Type B pancreatic cell (in vitro differentiated cells): ENCODE results near the gene GATB. TPM values are rescaled to one million over a fixed set of nuclear protein-coding genes. Genes with fewer than 3 reads are reported as not detected.

ENCODE experiments used
- DNase-seq: peaks from one replicate; pipeline ENCODE4 v3.0.0; 2021; ENCODE audit warnings: mixed read lengths; ENCODE audit not compliant: unreplicated experiment; ENCODE audit errors: extremely low spot score
- H3K27ac Mint-ChIP-seq: 2 replicates; pipeline ENCODE4 v1.8.0; 2021; ENCODE audit warnings: mild to moderate bottlenecking, mixed read lengths
- H3K27me3 Mint-ChIP-seq: 2 replicates; pipeline ENCODE4 v1.8.0; 2021; ENCODE audit warnings: mixed read lengths
- H3K36me3 Mint-ChIP-seq: 2 replicates; pipeline ENCODE4 v1.8.0; 2021; ENCODE audit warnings: mixed read lengths
- H3K4me1 Mint-ChIP-seq: one replicate; pipeline ENCODE4 v1.8.0; 2021; ENCODE audit warnings: mixed read lengths; ENCODE audit not compliant: unreplicated experiment
- H3K4me3 Mint-ChIP-seq: 2 replicates; pipeline ENCODE4 v1.8.0; 2021; ENCODE audit warnings: mild to moderate bottlenecking, mixed read lengths
- H3K9me3 Mint-ChIP-seq: 2 replicates; pipeline ENCODE4 v1.8.0; 2021; ENCODE audit warnings: mixed read lengths
- total RNA-seq: library from RNA; stranded (reverse); gene quantifications from 2 replicates; pipeline ENCODE4 v1.2.1, GENCODE V29; 2021; ENCODE audit warnings: low replicate concordance
- TF ChIP-seq, protein P1 (sequence below): fragments of 200-600 bp; sonication (generic); conservative IDR thresholded peaks from 2 replicates; pipeline ENCODE4 v1.5.0; 2021; ENCODE audit warnings: antibody characterized with exemption, mild to moderate bottlenecking

GATB gene
- total RNA-seq, 1 donor from 2014 or later: 22.9 TPM

DNA sequence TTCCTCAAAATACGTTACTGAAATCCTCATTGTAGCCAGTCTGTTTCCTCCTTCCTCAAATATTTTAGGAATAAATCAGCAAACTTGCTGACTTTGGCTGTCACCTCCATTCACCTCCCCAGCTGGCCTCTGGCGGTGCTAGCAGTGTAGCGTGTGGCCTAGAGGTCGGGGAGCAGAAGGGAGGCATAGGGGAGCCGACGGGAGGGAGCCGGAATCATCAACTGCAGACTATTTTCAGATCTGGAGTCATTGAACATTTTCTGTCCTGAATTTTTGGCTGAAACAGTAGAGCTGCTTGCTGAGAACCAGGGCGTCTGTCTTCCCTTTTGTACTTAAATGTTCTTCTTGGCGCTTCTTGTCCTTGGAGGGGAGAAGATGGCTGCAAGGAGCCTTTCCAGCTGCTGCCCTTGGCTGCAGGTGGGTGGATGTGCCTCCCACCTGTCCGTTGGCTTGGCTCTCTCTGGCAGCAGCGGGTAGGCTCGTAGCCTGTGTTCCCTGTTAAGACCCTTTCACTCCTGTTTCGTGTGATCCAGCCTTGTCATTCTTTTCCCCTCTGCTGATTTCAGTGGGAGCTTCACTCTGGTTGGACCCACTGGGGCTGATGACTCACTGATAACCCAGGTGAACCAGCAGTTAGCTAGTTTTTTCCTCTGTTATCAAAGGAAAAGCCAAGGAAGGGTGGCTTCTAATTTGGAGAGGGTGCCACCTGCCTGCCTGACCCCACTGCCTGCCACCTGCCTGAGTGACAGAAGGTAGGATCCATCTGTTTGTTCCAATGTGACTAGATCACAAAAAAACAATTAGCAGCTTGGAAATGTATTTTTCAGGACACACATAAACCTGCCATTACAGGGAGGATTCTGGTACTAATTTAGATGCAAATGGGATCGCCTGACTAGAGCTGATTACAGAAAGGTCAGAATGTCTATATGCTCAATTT, 135.9 kb downstream of the GATB start:
- H3K27ac Mint-ChIP-seq: no peak overlapping the region
- H3K4me3 Mint-ChIP-seq: no peak overlapping the region
- H3K27me3 Mint-ChIP-seq: no peaks in the 10 kb centered on the region
- DNase-seq: no peak
- TF ChIP-seq, protein P1, sequence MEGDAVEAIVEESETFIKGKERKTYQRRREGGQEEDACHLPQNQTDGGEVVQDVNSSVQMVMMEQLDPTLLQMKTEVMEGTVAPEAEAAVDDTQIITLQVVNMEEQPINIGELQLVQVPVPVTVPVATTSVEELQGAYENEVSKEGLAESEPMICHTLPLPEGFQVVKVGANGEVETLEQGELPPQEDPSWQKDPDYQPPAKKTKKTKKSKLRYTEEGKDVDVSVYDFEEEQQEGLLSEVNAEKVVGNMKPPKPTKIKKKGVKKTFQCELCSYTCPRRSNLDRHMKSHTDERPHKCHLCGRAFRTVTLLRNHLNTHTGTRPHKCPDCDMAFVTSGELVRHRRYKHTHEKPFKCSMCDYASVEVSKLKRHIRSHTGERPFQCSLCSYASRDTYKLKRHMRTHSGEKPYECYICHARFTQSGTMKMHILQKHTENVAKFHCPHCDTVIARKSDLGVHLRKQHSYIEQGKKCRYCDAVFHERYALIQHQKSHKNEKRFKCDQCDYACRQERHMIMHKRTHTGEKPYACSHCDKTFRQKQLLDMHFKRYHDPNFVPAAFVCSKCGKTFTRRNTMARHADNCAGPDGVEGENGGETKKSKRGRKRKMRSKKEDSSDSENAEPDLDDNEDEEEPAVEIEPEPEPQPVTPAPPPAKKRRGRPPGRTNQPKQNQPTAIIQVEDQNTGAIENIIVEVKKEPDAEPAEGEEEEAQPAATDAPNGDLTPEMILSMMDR: no peak
- peaks cover 6% of the 10 kb centered on the region for H3K4me1 Mint-ChIP-seq
- no peaks in the 10 kb centered on the region for H3K9me3 Mint-ChIP-seq
- no peaks in the 10 kb centered on the region for H3K36me3 Mint-ChIP-seq
